ENCODE measurements around the gene FTCD.

- no peak for TF ChIP-seq GATA1 (IDR thresholded peaks at IDR 0.05; ENCODE audit: low read depth, low read length)
- no peak for TF ChIP-seq POLR2A (IDR thresholded peaks at IDR 0.05; ENCODE audit: low read length)
Measured at GRCh38 chr21:46148106-46148505, 7.3 kb downstream of the FTCD start.
